Karpas-422 (cell line): ENCODE results near the gene ZCCHC7. TPM values are rescaled to one million over a fixed set of nuclear protein-coding genes. Genes with fewer than 3 reads are reported as not detected.
"Not testable (repeated sequence)": the region's sequence is repeated elsewhere in the genome, so short reads cannot be mapped to it uniquely, and the experiment has no call there.

Experiments used
- DNase-seq: peaks from one replicate; pipeline ENCODE4 v3.0.0-alpha.2; 2015
- H2AFZ ChIP-seq: fragments of 200-600 bp; sonication (generic); 2 replicates; pipeline ENCODE4 v1.6.1; 2014; ENCODE audit warnings: antibody characterized with exemption, low read length, mixed read lengths
- H3K27ac ChIP-seq: fragments of 200-600 bp; sonication (generic); 2 replicates; pipeline ENCODE4 v1.5.1; 2014; ENCODE audit warnings: mild to moderate bottlenecking, low read length, moderate library complexity
- H3K27me3 ChIP-seq: fragments of 200-600 bp; sonication (generic); 2 replicates; pipeline ENCODE4 v1.6.1; 2014; ENCODE audit warnings: low read length, mixed read lengths
- H3K36me3 ChIP-seq: fragments of 200-600 bp; sonication (generic); 2 replicates; pipeline ENCODE4 v1.6.1; 2014; ENCODE audit warnings: low read length, mixed read lengths; ENCODE audit not compliant: insufficient read depth
- H3K4me1 ChIP-seq: fragments of 200-600 bp; sonication (generic); 2 replicates; pipeline ENCODE4 v1.6.1; 2014; ENCODE audit warnings: mild to moderate bottlenecking, low read length, mixed read lengths
- H3K4me2 ChIP-seq: fragments of 200-600 bp; sonication (generic); 2 replicates; pipeline ENCODE4 v1.6.1; 2014; ENCODE audit warnings: low read length, low read depth, mild to moderate bottlenecking; ENCODE audit not compliant: poor library complexity, severe bottlenecking
- H3K4me3 ChIP-seq: fragments of 200-600 bp; sonication (generic); 2 replicates; pipeline ENCODE4 v1.5.1; 2014; ENCODE audit warnings: mild to moderate bottlenecking, antibody characterized with exemption, low read length, mixed read lengths
- H3K79me2 ChIP-seq: fragments of 200-600 bp; sonication (generic); 2 replicates; pipeline ENCODE4 v1.6.1; 2014; ENCODE audit warnings: mild to moderate bottlenecking, low read length, mixed read lengths
- H3K9ac ChIP-seq: fragments of 200-600 bp; sonication (generic); 2 replicates; pipeline ENCODE4 v1.6.0; 2014; ENCODE audit warnings: low read length
- H3K9me2 ChIP-seq: fragments of 200-600 bp; sonication (generic), shearing (Covaris generic); replicated peaks from 2 replicates; pipeline ENCODE4 v1.6.0; 2014; ENCODE audit warnings: mild to moderate bottlenecking, low read length, moderate library complexity; ENCODE audit not compliant: insufficient read depth
- H3K9me3 ChIP-seq: fragments of 300-700, 200-600 bp; sonication (generic); 2 replicates; pipeline ENCODE4 v1.6.1; 2014; ENCODE audit warnings: low read length, mixed read lengths
- H4K20me1 ChIP-seq: fragments of 200-600 bp; sonication (generic); 2 replicates; pipeline ENCODE4 v1.6.1; 2014; ENCODE audit warnings: mild to moderate bottlenecking, antibody characterized with exemption, low read length, low read depth; ENCODE audit not compliant: insufficient read depth
- total RNA-seq: library from RNA; depleted of rRNA; stranded (reverse); fragments of >200 nt; shearing (Covaris generic); gene quantifications from 2 replicates; pipeline ENCODE4 v1.2.3, GENCODE V29; 2014; ENCODE audit warnings: low replicate concordance

ZCCHC7 gene
- total RNA-seq, 1 experiment from 2014 or later: 85.1 TPM

DNA sequence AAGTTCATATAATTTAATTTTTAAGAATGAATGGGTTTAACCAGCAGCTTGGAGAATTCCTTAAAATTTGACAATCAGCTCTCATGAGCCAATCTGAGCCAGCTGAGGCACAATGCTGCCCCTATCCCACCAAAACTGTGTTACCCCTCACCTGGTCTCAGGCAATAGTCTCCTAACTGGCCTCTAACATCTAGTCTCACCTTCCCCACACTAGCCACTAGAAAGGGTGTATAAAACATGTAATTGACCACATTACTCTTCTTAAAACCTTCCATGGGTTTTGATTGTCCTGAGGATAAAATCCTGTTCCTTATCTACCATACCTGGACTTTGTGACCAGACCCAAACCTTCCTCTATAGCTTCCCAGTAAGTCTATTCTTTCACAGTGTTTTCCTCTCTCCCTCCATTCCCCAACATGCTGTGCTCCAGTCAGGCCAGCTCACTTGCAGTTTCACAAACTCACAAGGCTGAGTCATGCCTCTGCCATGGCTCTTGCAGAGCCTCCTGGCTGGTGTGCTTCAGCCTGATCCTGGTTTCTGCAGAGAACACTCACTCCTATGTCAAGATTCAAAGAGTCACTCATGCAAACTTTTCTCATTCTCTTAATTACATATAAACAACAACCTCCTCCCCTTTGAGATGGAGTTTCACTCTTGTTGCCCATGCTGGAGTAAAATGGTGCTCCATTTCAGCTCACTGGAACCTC, 16.0 kb upstream of the ZCCHC7 start:
- Histone ChIP-seq H3K9me2 (no peaks in the 10 kb centered on the region), H4K20me1 (no peaks in the 10 kb centered on the region), H3K36me3 (no peaks in the 10 kb centered on the region), H3K4me1 (peaks cover 25% of the 10 kb centered on the region), H3K79me2 (no peaks in the 10 kb centered on the region), H2AFZ (no peak overlapping the region), H3K9me3 (0 out of 2 replicates have a peak, but pooled peaks cover 4% of the 10 kb centered on the region), H3K4me2 (no peak overlapping the region), H3K27me3 (no peaks in the 10 kb centered on the region), H3K27ac (no peak overlapping the region), H3K4me3 (no peak overlapping the region), H3K9ac (no peak overlapping the region)
- no peak for DNase-seq

DNA sequence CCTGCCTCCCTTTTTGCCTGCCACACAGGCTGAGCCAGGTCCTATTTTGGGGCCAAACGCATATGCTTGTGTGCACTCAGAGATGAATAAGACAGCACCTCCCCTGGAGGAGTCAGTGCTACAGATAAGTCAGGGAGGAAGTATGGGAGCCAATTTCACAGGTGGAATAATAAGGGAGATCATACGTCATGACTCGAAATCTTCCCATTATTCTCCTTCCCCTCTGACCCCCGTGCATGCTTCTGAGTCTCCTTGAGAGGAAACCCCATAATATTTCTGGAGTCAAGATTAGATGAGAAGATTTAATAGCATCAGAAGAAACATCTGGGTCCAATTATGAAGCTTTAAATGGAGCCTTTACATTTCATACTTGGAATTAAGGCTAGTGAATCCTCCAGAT, 15.1 kb upstream of the ZCCHC7 start:
- H3K4me1 ChIP-seq: peaks cover 22% of the 10 kb centered on the region
- 0 out of 2 replicates have a peak, but pooled peaks cover 4% of the 10 kb centered on the region for H3K9me3 ChIP-seq
- H3K27ac ChIP-seq: no peak overlapping the region
- H3K4me2 ChIP-seq: no peak overlapping the region
- peaks cover 3% of the 10 kb centered on the region; the same call in 1 of the 2 replicates for H3K27me3 ChIP-seq
- H4K20me1 ChIP-seq: no peaks in the 10 kb centered on the region
- H3K36me3 ChIP-seq: no peaks in the 10 kb centered on the region
- no peak for DNase-seq
- no peak overlapping the region for H2AFZ ChIP-seq
- no peak overlapping the region for H3K4me3 ChIP-seq
- H3K9ac ChIP-seq: no peak overlapping the region
- H3K79me2 ChIP-seq: no peaks in the 10 kb centered on the region
- H3K9me2 ChIP-seq: no peaks in the 10 kb centered on the region

DNA sequence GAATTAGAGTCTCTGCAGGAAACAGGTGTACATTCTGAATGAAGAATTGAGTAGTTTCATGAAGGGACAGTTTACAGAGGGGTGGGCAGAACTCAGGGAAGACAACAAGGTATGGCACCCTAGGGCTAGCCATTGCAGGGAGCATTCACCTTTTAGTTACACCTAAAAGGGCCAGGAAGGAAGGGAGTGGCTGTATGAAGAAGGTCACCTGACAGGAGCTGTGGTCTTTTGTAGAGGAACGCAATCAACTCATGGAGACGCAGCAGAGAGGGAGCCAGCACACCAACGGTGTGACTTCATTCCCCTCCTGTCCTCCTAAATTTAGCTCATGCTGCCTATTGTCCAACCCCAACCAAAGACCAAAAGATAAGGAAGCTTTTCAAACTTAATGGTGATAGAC, 12.7 kb upstream of the ZCCHC7 start:
- Histone ChIP-seq H3K9ac (no peak overlapping the region; the same call in 1 of the 2 replicates), H3K4me3 (no peak overlapping the region), H2AFZ (0 out of 2 replicates have a peak overlapping the region, but pooled peaks have one; percentile 12), H4K20me1 (no peaks in the 10 kb centered on the region), H3K4me2 (no peak overlapping the region), H3K79me2 (no peaks in the 10 kb centered on the region), H3K9me2 (no peaks in the 10 kb centered on the region), H3K36me3 (no peaks in the 10 kb centered on the region), H3K27ac (no peak overlapping the region), H3K4me1 (peaks cover 10% of the 10 kb centered on the region), H3K27me3 (peaks cover 3% of the 10 kb centered on the region; the same call in 1 of the 2 replicates), H3K9me3 (0 out of 2 replicates have a peak, but pooled peaks cover 4% of the 10 kb centered on the region)
- DNase-seq: no peak

GRCh38 chr9:37114442-37114841, 5.9 kb upstream of the ZCCHC7 start:
- H2AFZ ChIP-seq: peak overlapping the region; percentile 65
- not testable (repeated sequence) for DNase-seq, H3K4me3 ChIP-seq, H3K36me3 ChIP-seq, H3K9me2 ChIP-seq, H3K9me3 ChIP-seq, H3K79me2 ChIP-seq, H4K20me1 ChIP-seq, H3K27me3 ChIP-seq
- peak overlapping the region; percentile 29 for H3K9ac ChIP-seq
- peak overlapping the region; percentile 51 for H3K27ac ChIP-seq
- peak overlapping the region; percentile 49 for H3K4me2 ChIP-seq
- peaks cover 16% of the 10 kb centered on the region for H3K4me1 ChIP-seq

GRCh38 chr9:37117956-37118355, 2.4 kb upstream of the ZCCHC7 start:
- no peaks in the 10 kb centered on the region for H3K9me3 ChIP-seq
- H3K9me2 ChIP-seq: no peaks in the 10 kb centered on the region
- no peak overlapping the region for H3K27ac ChIP-seq
- no peaks in the 10 kb centered on the region for H3K36me3 ChIP-seq
- no peak overlapping the region for H3K9ac ChIP-seq
- H4K20me1 ChIP-seq: no peaks in the 10 kb centered on the region
- no peak for DNase-seq
- peaks cover 26% of the 10 kb centered on the region for H3K79me2 ChIP-seq
- H3K4me1 ChIP-seq: peaks cover 34% of the 10 kb centered on the region
- H3K27me3 ChIP-seq: no peaks in the 10 kb centered on the region
- no peak overlapping the region for H3K4me2 ChIP-seq
- H2AFZ ChIP-seq: no peak overlapping the region
- H3K4me3 ChIP-seq: no peak overlapping the region

DNA sequence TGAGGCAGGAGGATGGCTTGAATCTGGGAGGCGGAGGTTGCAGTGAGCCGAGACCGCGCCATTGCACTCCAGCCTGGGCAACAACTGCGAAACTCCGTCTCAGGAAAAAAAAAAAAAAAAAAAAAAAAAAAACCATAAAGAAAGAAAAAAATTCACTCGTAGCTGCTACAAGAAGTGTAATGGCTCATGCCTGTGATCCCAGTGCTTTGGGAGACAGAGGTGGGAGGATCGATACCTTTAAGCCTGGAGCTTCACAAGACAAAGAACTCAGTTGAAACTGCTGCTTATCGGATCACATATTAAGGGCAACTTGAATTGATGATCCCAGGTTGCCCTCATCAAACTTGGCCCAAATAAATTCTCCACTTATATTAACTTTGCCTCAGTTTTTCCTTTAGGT, 1.0 kb upstream of the ZCCHC7 start:
- no peak overlapping the region for H3K4me2 ChIP-seq
- peak overlapping the region; percentile 95; the same call in 1 of the 2 replicates for H3K4me3 ChIP-seq
- peaks cover 6% of the 10 kb centered on the region; the same call in 1 of the 2 replicates for H3K36me3 ChIP-seq
- no peak for DNase-seq
- peaks cover 40% of the 10 kb centered on the region for H3K79me2 ChIP-seq
- H3K27me3 ChIP-seq: no peaks in the 10 kb centered on the region
- H3K27ac ChIP-seq: no peak overlapping the region
- H2AFZ ChIP-seq: no peak overlapping the region
- H3K9ac ChIP-seq: no peak overlapping the region
- H3K9me2 ChIP-seq: no peaks in the 10 kb centered on the region
- peaks cover 42% of the 10 kb centered on the region for H3K4me1 ChIP-seq
- no peaks in the 10 kb centered on the region for H3K9me3 ChIP-seq
- no peaks in the 10 kb centered on the region for H4K20me1 ChIP-seq

- H2AFZ ChIP-seq, H3K9me3 ChIP-seq, H3K27me3 ChIP-seq, H4K20me1 ChIP-seq, H3K9me2 ChIP-seq: not testable (repeated sequence)
- Histone ChIP-seq H3K4me2 (peak overlapping the region; percentile 95), H3K27ac (peak overlapping the region; percentile 87), H3K4me3 (peak overlapping the region; percentile 95), H3K79me2 (peaks cover 55% of the 10 kb centered on the region), H3K9ac (peak overlapping the region; percentile 99), H3K36me3 (peaks cover 12% of the 10 kb centered on the region; the same call in 1 of the 2 replicates), H3K4me1 (peaks cover 44% of the 10 kb centered on the region)
- peak; percentile 72 for DNase-seq
Observed at GRCh38 chr9:37120843-37121335, 515 bp downstream of the ZCCHC7 start.

GRCh38 chr9:37121881-37122280, 1.5 kb downstream of the ZCCHC7 start:
- H3K9me3 ChIP-seq: no peaks in the 10 kb centered on the region
- H3K36me3 ChIP-seq: peaks cover 22% of the 10 kb centered on the region; the same call in 1 of the 2 replicates
- peaks cover 65% of the 10 kb centered on the region for H3K79me2 ChIP-seq
- H2AFZ ChIP-seq: no peak overlapping the region
- peak overlapping the region; percentile 95 for H3K4me2 ChIP-seq
- no peaks in the 10 kb centered on the region for H4K20me1 ChIP-seq
- H3K27ac ChIP-seq: peak overlapping the region; percentile 87
- H3K4me3 ChIP-seq: peak overlapping the region; percentile 95
- DNase-seq: peak; percentile 59
- peak overlapping the region; percentile 99 for H3K9ac ChIP-seq
- peaks cover 54% of the 10 kb centered on the region for H3K4me1 ChIP-seq
- H3K9me2 ChIP-seq: no peaks in the 10 kb centered on the region
- H3K27me3 ChIP-seq: no peaks in the 10 kb centered on the region
